ENCODE measurements around the gene PTPRR. TPM values are rescaled to one million over a fixed set of nuclear protein-coding genes. Genes with fewer than 3 reads are reported as not detected.

PTPRR gene
- total and polyA plus RNA-seq, 7 donors, result 0.99 to 38.6 (median 4.2) TPM

DNA sequence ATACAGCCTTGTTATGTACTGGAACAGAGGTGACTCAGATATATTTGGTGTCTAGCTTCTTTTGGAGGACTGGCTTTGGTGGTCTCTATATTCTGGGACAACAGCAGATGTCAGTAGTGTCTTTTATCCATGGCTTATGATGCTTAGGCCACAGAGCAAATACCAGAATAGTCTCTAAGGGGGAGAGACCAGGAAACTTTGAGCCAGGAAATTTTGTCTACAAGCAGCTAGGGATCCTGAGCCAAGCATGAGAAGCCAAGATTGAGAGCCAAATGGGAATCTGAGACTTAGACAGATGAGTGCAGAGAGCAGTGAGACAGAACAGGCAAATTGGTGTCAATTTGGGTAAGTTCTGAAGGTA is 28.4 kb upstream of the PTPRR start:
- TF ChIP-seq POLR2A (IDR thresholded peaks at IDR 0.05) (no peak), POLR2AphosphoS5 (IDR thresholded peaks at IDR 0.05) (no peak), EP300 (IDR thresholded peaks at IDR 0.05) (no peak)
- TF ChIP-seq, protein P1, sequence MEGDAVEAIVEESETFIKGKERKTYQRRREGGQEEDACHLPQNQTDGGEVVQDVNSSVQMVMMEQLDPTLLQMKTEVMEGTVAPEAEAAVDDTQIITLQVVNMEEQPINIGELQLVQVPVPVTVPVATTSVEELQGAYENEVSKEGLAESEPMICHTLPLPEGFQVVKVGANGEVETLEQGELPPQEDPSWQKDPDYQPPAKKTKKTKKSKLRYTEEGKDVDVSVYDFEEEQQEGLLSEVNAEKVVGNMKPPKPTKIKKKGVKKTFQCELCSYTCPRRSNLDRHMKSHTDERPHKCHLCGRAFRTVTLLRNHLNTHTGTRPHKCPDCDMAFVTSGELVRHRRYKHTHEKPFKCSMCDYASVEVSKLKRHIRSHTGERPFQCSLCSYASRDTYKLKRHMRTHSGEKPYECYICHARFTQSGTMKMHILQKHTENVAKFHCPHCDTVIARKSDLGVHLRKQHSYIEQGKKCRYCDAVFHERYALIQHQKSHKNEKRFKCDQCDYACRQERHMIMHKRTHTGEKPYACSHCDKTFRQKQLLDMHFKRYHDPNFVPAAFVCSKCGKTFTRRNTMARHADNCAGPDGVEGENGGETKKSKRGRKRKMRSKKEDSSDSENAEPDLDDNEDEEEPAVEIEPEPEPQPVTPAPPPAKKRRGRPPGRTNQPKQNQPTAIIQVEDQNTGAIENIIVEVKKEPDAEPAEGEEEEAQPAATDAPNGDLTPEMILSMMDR (IDR thresholded peaks at IDR 0.05), result no peak
- peak; percentile 63 for DNase-seq
- intact Hi-C loops (cut with DNase I), result no loop called here
- Histone ChIP-seq H3K36me3 (no peaks in the 10 kb centered on the region), H3K4me1 (no peaks in the 10 kb centered on the region), H3K4me3 (no peak overlapping the region), H3K27me3 (no peaks in the 10 kb centered on the region), H3K9me3 (no peaks in the 10 kb centered on the region), H3K27ac (no peak overlapping the region)

DNA sequence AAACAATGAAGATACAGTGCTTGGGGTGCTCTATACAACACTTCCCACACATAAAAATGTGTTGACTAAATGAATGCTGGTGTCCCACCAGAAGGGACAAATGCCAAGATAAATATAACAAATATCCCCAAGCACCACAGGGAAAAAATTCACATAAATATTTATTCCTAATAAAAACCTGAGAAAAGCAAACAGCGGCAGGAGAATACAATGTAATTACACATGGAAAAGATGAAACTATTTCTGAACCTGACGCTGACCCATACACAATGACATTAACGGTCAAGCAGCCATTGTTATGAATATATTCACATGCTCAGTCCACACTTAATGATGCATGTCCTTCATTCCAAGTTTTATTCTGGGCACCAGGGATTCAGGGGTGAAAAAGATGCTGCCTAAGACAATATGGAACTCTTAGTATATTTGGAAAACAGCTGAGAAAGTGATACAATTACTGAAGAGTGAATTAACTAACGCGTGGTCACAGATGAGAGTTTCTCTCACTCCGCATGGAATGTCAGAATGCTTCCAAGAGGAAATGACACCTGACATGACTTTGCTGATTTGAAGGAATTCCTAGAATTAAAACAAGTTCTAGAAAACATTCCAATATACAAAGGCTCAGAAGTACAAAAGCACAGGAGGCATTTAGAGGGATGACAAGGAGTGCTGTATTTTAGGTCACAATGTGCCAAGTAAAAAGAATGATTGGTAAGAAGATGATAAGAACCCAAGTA is 27.9 kb upstream of the PTPRR start:
- TF ChIP-seq EP300 (IDR thresholded peaks at IDR 0.05), result no peak
- no peak for TF ChIP-seq POLR2A (IDR thresholded peaks at IDR 0.05)
- TF ChIP-seq, protein P1 (IDR thresholded peaks at IDR 0.05), result no peak
- TF ChIP-seq POLR2AphosphoS5 (IDR thresholded peaks at IDR 0.05), result no peak
- H3K27ac ChIP-seq, result no peak overlapping the region
- H3K9me3 ChIP-seq, result no peaks in the 10 kb centered on the region
- H3K36me3 ChIP-seq, result no peaks in the 10 kb centered on the region
- H3K4me1 ChIP-seq, result no peaks in the 10 kb centered on the region
- H3K4me3 ChIP-seq, result no peak overlapping the region
- WGBS, 2 donors, result 79 to 80% methylated on average over 6 of the region's 6 CpGs
- no peak for DNase-seq
- intact Hi-C loops (cut with DNase I), result no loop called here
- H3K27me3 ChIP-seq, result no peaks in the 10 kb centered on the region

DNA sequence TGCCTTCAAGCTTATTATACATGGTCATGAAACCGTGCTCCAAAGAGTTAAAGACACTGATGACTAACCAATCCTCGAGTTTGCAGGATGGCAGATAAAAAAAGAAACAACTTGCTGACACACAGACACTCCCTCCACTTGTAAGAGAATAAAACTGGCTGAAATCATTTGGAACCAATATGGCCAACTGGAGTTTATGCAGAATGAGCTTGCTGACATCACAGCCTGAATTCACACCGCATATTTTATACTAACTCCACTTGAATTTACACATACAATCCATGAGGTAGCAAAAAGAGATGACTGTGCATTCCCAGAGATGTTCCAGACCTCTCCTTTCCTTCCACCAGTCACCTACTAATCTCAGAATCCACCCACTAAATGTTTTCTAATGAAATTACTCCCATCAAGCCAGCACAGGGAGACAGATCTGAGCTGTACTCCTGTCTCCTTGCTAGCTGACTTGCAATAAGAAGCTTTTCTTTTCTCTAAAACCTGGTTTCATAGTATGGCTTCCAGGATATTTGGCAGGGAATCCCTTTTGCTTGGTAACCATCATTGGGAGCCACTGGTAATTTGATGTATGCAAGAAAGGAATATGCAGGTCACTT is 15.8 kb upstream of the PTPRR start:
- WGBS, 2 donors, result 50 to 57% methylated on average over 3 of the region's 3 CpGs
- intact Hi-C loops (cut with DNase I), result no loop called here
- TF ChIP-seq POLR2AphosphoS5 (IDR thresholded peaks at IDR 0.05), result no peak
- TF ChIP-seq, protein P1 (IDR thresholded peaks at IDR 0.05), result no peak
- no peak for TF ChIP-seq POLR2A (IDR thresholded peaks at IDR 0.05)
- no peak for TF ChIP-seq EP300 (IDR thresholded peaks at IDR 0.05)
- Histone ChIP-seq H3K27me3 (peaks cover 0 to 8% (median 0%) of the 10 kb centered on the region in 3 donors), H3K9me3 (no peaks in the 10 kb centered on the region), H3K4me1 (no peaks in the 10 kb centered on the region), H3K36me3 (no peaks in the 10 kb centered on the region), H3K27ac (no peak overlapping the region), H3K4me3 (no peak overlapping the region)
- DNase-seq, result no peak

DNA sequence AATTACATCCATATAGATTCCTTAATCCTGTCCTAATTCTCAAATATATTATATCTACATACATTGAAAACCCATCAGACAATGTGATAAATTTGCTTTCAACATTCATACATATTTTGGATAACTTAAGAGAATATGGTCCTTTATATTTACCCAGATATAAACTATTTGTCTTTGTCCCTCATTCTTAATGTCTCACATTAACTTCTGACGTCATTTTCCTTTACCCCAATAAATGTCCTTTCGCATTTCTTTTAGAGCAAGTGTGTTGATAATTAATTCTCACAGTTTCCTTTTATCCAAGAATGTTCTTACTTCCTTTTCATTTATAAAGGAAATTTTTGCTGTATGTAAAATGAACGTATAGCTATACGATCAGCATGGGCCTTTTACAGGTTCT is 12.6 kb upstream of the PTPRR start:
- no peak overlapping the region for H3K27ac ChIP-seq
- H3K4me3 ChIP-seq, result no peak overlapping the region
- no peak for TF ChIP-seq POLR2AphosphoS5 (IDR thresholded peaks at IDR 0.05)
- H3K9me3 ChIP-seq, result no peaks in the 10 kb centered on the region
- H3K4me1 ChIP-seq, result no peaks in the 10 kb centered on the region
- H3K27me3 ChIP-seq, result no peaks in the 10 kb centered on the region
- no peak for DNase-seq
- 84 to 88% methylated on average over 4 of the region's 4 CpGs for WGBS, 2 donors
- intact Hi-C loops (cut with DNase I), result no loop called here
- no peaks in the 10 kb centered on the region for H3K36me3 ChIP-seq

DNA sequence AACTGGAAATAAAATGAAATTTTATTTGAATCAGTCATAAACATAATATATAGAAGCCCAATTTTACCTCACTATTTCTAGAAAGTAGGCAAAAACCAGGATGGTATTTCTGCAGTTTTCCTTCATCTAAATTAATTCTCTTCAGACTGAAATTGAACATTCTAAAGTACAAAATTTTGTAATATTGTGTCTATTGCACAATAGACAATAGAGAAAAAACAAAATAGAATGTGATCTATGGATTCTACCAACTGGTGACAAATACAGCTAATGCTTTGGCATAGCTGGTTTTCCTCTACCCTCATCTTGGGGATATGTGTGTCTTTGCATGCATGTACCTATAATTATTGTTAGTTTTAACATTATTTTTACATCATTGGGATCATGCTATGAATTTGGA is 8.5 kb upstream of the PTPRR start:
- Histone ChIP-seq H3K27ac (no peak overlapping the region), H3K9me3 (no peaks in the 10 kb centered on the region), H3K27me3 (no peaks in the 10 kb centered on the region), H3K4me3 (no peak overlapping the region), H3K4me1 (no peaks in the 10 kb centered on the region), H3K36me3 (no peaks in the 10 kb centered on the region)
- intact Hi-C loops (cut with DNase I), result no loop called here
- no peak for TF ChIP-seq EP300 (IDR thresholded peaks at IDR 0.05)
- DNase-seq, result no peak

DNA sequence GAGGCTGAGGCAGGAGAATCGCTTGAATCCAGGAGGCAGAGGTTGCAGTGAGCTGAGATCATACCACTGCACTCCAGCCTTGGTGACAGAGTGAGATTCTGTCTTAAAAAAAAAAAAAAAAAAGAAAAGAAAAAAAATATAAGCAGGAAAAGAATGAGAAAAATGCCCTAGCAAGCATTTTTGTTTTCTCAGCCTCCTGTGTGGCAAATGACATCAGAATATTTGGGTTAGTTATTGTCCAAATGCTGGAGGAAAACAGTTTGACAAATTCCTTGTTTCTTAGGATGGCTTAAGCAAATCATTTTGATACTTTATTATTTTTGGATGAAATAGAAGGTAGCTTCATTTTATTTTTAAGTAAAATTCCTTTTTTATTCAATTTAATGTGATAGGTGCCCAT is 7.5 kb upstream of the PTPRR start:
- no peaks in the 10 kb centered on the region for H3K27me3 ChIP-seq
- no peaks in the 10 kb centered on the region for H3K9me3 ChIP-seq
- WGBS, 2 donors, result 87 to 88% methylated on average over 1 of the region's 1 CpG
- H3K36me3 ChIP-seq, result no peaks in the 10 kb centered on the region
- no peak overlapping the region for H3K4me3 ChIP-seq
- intact Hi-C loops (cut with DNase I), result no loop called here
- no peak for TF ChIP-seq POLR2A (IDR thresholded peaks at IDR 0.05)
- no peak for TF ChIP-seq EP300 (IDR thresholded peaks at IDR 0.05)
- TF ChIP-seq, protein P1 (IDR thresholded peaks at IDR 0.05), result no peak
- no peak for TF ChIP-seq POLR2AphosphoS5 (IDR thresholded peaks at IDR 0.05)
- DNase-seq, result no peak
- no peaks in the 10 kb centered on the region for H3K4me1 ChIP-seq
- H3K27ac ChIP-seq, result no peak overlapping the region
